Ovary (tissue), 9 donors: ENCODE data around the gene C3AR1. TPM values are rescaled to one million over a fixed set of nuclear protein-coding genes. Genes with fewer than 3 reads are reported as not detected.
"Not testable (repeated sequence)": the region's sequence is repeated elsewhere in the genome, so short reads cannot be mapped to it uniquely, and the experiment has no call there.

ENCODE experiments used
- DNase-seq, 5 donors: peaks; one replicate each; pipeline ENCODE4 v3.0.0-alpha.2; 2019 to 2020
- H3K27ac ChIP-seq, 2 donors: fragments of 200-600 bp; one replicate each; pipeline versions ENCODE4 v1.5.1 to v1.8.0; 2019 to 2022
- H3K27me3 ChIP-seq: fragments of 200-600 bp; one replicate; pipeline ENCODE4 v1.8.0; 2022
- H3K36me3 ChIP-seq: fragments of 200-600 bp; sonication (generic); one replicate; pipeline ENCODE4 v1.5.1; 2019
- H3K4me1 ChIP-seq: one replicate; pipeline ENCODE4 v1.8.1; 2013; ENCODE audit warnings: mild to moderate bottlenecking, moderate library complexity; ENCODE audit not compliant: insufficient read depth
- H3K4me3 ChIP-seq: fragments of 200-600 bp; sonication (generic); one replicate; pipeline ENCODE4 v1.5.1; 2017
- H3K9me3 ChIP-seq, 2 donors: fragments of 200-600 bp in 1 of 2; sonication (generic) in 1 of 2; one replicate each; pipeline versions ENCODE4 v1.5.1 to v1.8.1; 2013 to 2019; ENCODE audit warnings: mild to moderate bottlenecking in 1 of 2, moderate library complexity in 1 of 2
- CTCF ChIP-seq, 3 donors: fragments of 450-650 bp in 2 of 3; fragments of 200-600 bp in 1 of 3; IDR thresholded peaks; one replicate each; pipeline versions ENCODE4 v1.5.1 to v1.8.0; 2016 to 2022; ENCODE audit warnings: antibody characterized with exemption in 3 of 3, mild to moderate bottlenecking in 1 of 3
- EP300 ChIP-seq: sonication (generic); formaldehyde crosslinking; IDR thresholded peaks from one replicate; pipeline ENCODE4 v1.6.1; 2017; ENCODE audit warnings: antibody characterized with exemption
- POLR2A ChIP-seq: fragments of 450-650 bp; IDR thresholded peaks from one replicate; pipeline ENCODE4 v1.6.1; 2017; ENCODE audit warnings: antibody characterized with exemption, mild to moderate bottlenecking, moderate library complexity
- WGBS, 3 donors: extraction: QIAGEN DNeasy Blood & Tissue Kit in 1 of 3; methylation state at CpG; one replicate each; pipeline versions ENCODE4 v1.1.5 to v1.1.7; 2013 to 2017; 5-methylcytosine and 5-hydroxymethylcytosine counted together
- intact Hi-C, 4 donors: fragments of 100-400 bp; cut with DNase I; formaldehyde crosslinking; loops; one replicate each; pipeline versions ENCODE4 v1.11.0 to v1.15.1; 2022 to 2023
- polyA plus RNA-seq, 2 donors: library from polyadenylated mRNA; stranded (reverse); fragments of 200-250 nt in 1 of 2; fragments of 350-450 nt in 1 of 2; fragmentation: Illumina TruSeq in 1 of 2; extraction: RNeasy Lipid Tissue Mini Kit (QIAGEN cat#74804) in 1 of 2; gene quantifications; one replicate each; pipeline ENCODE4 v1.2.3, GENCODE V29; 2013 to 2014
- total RNA-seq, 7 donors: library from RNA; depleted of rRNA in 2 of 7; stranded (reverse); fragments of >200 nt in 2 of 7; fragmentation: NEBNext Ultra II Directional in 3 of 7; extraction: Animal tissue kit (Norgen Biotek cat#: 25700) in 3 of 7; gene quantifications; one replicate each; pipeline versions ENCODE4 v1.1.0 to v1.2.4, GENCODE V29; 2016 to 2023
- donor health status: DM: no; HTN: no; CAD: no; lungs with moderate emphysema.
- donor health status: DM: no; HTN: no; CAD: no.
- donor health status: Bipolar disorder and iron deficiency.
- donor health status: DM: yes; HTN: yes; CAD: no.
- donor health status: DM: no; HTN: no; CAD: no.
- donor health status: DM: yes; HTN: yes; CAD: no.

The C3AR1 gene
- total and polyA plus RNA-seq, 9 donors = 2.5 to 22.6 (median 5.6) TPM

DNA sequence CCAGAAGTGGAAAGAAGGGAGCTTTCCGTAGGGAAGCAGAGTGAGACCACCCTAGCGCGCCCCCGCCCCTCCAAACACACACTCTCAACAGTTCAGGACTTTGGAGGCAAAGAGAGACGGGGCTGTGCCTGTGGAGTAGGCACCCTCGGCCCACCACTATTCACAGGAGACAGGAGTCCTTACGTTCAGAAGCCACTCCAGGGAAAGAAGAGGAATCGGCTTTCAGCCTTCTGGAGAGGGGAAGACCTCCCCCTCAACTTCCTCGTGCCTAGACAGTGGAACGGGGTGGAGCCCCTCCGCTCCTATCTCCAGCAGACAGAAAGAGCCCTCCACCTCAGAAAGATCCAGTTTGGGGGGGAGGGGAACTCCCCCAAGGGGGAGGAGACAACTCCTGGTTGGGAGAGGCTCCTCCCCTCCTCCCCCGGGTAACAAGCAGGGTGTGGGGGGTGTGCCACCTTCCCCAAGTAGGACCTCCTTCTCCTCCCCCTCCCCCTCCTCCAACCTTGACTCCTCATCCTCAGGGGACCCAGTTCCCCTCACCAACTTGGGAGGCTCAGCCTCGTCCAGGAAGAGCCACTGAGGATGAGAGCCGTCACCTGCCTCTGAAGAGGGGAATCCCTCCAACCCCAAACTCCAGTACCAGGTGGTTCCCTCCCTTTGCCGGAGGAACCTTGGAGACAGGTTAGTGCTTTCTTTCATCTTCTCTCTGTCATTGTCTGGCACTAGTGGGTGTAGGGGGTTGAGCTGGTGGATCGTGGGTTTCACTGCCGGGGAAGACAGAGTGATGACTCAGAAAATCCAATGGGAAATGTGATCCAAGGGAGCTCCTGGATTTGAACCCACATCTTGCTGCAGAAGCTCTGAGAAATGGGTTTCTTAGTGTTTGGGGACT is 32.8 kb downstream of the C3AR1 start:
- Histone ChIP-seq H3K27me3 (no peaks in the 10 kb centered on the region), H3K4me3 (peak overlapping the region; percentile 69), H3K36me3 (no peaks in the 10 kb centered on the region), H3K27ac (peak overlapping the region; percentile 91 to 98), H3K4me1 (peaks cover 19% of the 10 kb centered on the region), H3K9me3 (no peaks in the 10 kb centered on the region)
- WGBS, 3 donors = 1 to 2% (median 1%) methylated on average over 17 of the region's 17 CpGs
- DNase-seq = peak; percentile 78 to 82 (median 81)
- intact Hi-C loops = no loop called here
- TF ChIP-seq CTCF (IDR thresholded peaks at IDR 0.05) = no peak
- TF ChIP-seq POLR2A = no peak
- no peak for TF ChIP-seq EP300

GRCh38 chr12:8032242-8033152 is 33.7 kb downstream of the C3AR1 start, which contains the start of gene FOXJ2:
Gene FOXJ2 (plus strand): TSS chr12:8032716. CDS start chr12:8039833, 7,117 bp downstream.
- no peak for TF ChIP-seq CTCF (IDR thresholded peaks at IDR 0.05)
- no peak for TF ChIP-seq EP300
- TF ChIP-seq POLR2A = peak; percentile 60
- intact Hi-C loops = no loop called here

DNA sequence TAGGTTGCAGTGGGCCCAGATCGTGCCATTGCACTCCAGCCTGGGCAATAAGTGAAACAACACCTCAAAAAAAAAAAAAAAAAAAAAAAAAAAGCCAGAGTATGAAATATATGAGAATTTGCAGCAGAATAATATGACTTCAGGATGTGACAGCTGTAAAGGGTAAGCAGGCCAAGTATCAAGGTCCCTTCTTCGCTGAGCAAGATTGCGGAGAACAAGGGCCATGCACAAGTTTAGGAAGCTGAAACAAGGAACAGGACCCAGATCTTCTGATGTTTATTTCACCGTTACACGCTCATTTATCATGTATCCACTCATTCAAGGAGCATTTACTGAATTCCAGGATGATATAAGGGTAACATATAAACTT is 34.3 kb downstream of the C3AR1 start:
- H3K4me1 ChIP-seq = peaks cover 8% of the 10 kb centered on the region
- 19 to 27% (median 25%) methylated on average over 5 of the region's 5 CpGs for WGBS, 3 donors
- intact Hi-C loops = no loop called here
- H3K27me3 ChIP-seq = no peaks in the 10 kb centered on the region
- no peaks in the 10 kb centered on the region for H3K9me3 ChIP-seq
- DNase-seq = no peak
- no peak for TF ChIP-seq CTCF (IDR thresholded peaks at IDR 0.05)
- no peak for TF ChIP-seq EP300
- no peak for TF ChIP-seq POLR2A
- peak overlapping the region in 1 of 2 donors; percentile 98 for H3K27ac ChIP-seq
- peak overlapping the region; percentile 69 for H3K4me3 ChIP-seq
- no peaks in the 10 kb centered on the region for H3K36me3 ChIP-seq

More at GRCh38 chr12:8032242-8033152, 33.7 kb downstream of the C3AR1 start, which contains the start of gene FOXJ2:
- DNase-seq = peak; percentile 77 to 91 (median 87)
- Histone ChIP-seq H3K4me1 (peaks cover 11% of the 10 kb centered on the region), H3K9me3 (no peaks in the 10 kb centered on the region), H3K4me3 (peak within 1 kb of the TSS; percentile 69), H3K27ac (peak within 1 kb of the TSS; percentile 91 to 98), H3K36me3 (no peaks in the 10 kb centered on the region), H3K27me3 (no peaks in the 10 kb centered on the region)
- WGBS, 3 donors = 0% methylated on average over 43 to 87 of the region's 93 CpGs

DNA sequence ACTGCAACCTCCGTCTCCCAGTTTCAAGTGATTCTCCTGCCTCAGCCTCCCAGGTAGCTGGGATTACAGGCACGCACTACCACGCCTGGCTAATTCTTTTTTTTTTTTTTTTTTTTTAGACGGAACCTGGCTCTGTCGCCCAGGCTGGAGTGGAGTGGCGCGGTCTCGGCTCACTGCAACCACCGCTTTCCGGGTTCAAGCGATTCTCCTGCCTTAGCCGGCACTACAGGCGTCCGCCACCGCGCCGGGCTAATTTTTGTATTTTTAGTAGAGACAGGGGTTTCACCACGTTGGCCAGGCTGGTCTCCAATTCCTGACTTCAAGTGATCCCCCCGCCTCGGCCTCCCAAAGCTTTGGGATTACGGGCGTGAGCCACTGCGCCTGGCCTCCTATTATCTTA is 35.1 kb downstream of the C3AR1 start:
- H3K4me1 ChIP-seq, H3K27ac ChIP-seq, intact Hi-C loops, H3K4me3 ChIP-seq, H3K9me3 ChIP-seq, H3K27me3 ChIP-seq, H3K36me3 ChIP-seq: not testable (repeated sequence)
- WGBS, 3 donors = 94 to 97% (median 95%) methylated on average over 23 of the region's 23 CpGs
- peak in 1 of 5 donors; percentile 34 for DNase-seq
